Stimulated activated CD8-positive, alpha-beta memory T cell treated with anti-CD3 and anti-CD28 coated beads, Interleukin-7, amount 100 ng/mL, for 4 hours (primary cell): ENCODE results near the gene PCDH9.
"Not testable (repeated sequence)": the region's sequence is repeated elsewhere in the genome, so short reads cannot be mapped to it uniquely, and the experiment has no call there.

Experiments used
- DNase-seq, 2 donors: peaks; one replicate each; pipeline ENCODE4 v3.0.0-alpha.2; 2020; ENCODE audit warnings: low read depth in 2 of 2

PCDH9 gene

DNA sequence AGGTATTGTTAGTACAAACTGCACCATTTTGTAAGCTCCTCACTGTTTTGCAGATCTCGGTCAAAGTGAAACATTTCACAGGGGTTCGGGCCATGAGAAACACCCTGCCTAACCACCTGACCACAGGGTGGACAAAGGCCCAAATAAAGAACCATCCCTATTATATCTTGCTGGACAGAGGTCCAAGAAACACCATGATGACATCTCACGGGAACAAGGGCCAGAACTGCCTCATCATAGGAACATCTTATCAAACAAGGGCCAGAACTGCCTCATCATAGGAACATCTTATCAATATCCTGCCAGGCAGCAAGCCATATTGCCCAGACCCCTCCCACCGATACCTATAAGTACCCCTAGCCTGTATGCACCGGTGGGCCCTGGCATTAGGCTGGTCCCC, 99.7 kb downstream of the PCDH9 start:
- DNase-seq = no peak

DNA sequence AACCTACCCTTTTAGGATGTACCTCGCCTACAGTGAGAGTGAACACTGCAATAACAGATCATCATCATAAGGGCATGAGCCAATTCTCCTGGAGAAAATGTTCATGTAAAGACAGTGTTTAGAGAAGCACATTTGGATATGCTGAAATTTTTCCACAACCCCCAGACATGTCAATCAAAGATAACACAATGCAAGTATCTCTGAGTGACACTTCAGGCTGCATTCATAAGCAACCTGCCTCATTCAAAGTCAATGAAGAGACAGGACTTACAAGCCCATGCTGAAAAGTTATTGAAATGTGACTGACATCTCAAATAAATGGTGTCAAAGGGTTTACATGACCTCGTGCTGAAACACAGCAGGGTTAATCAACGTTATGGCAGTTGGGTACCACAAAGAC, 102.0 kb downstream of the PCDH9 start:
- DNase-seq = no peak

DNA sequence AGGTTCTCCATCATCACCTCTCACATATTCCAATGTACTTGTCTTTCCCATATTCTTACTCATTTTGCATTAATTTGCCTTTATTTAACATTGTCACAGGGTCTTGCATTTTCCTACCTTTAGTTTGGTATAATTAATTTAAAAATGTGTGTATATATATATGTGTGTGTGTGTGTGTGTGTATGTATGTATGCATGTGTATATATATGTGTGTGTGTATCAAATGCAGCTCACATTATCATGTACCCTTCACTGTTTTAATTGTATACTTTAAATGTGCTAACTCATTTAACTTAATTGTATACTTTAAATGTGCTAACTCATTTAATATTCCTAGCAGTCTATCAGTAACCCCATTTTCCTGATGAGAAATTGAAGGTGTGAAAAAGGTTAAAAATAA, 104.5 kb downstream of the PCDH9 start:
- no peak for DNase-seq

DNA sequence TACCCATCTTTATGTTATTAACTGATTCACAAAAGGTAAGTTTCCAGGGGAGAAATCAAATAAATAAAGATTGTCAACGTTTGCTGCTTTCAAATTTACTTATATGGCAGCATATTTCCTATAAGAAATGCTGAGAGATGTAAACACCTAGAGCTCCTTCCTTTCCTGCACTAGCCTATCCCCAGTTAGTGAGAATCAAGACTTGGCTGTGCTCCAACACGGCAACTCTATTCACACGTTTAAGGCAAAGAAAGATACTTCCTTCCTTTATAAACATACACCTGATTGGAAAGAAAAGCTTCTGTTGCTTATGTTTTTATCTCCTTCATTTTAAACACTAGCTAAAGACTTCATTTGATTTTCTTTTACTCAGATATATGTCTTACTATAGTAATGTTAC, 107.0 kb downstream of the PCDH9 start:
- no peak for DNase-seq

DNA sequence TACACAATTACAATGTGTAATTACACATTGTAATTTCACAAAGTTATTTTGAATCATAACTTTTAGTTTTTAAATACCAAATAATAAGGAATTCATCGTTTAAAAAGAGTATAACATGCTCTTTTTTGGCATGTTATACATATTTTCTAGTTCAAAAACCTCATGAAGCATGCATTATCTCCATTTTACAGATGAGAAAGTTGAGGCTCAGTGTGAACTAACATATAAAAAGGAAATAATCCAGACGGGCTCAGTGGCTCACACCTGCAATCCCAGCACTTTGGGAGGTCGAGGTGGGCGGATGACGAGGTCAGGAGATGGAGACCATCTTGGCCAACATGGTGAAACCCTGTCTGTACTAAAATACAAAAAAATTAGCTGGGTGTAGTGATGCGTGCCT, 107.9 kb downstream of the PCDH9 start:
- no peak for DNase-seq

DNA sequence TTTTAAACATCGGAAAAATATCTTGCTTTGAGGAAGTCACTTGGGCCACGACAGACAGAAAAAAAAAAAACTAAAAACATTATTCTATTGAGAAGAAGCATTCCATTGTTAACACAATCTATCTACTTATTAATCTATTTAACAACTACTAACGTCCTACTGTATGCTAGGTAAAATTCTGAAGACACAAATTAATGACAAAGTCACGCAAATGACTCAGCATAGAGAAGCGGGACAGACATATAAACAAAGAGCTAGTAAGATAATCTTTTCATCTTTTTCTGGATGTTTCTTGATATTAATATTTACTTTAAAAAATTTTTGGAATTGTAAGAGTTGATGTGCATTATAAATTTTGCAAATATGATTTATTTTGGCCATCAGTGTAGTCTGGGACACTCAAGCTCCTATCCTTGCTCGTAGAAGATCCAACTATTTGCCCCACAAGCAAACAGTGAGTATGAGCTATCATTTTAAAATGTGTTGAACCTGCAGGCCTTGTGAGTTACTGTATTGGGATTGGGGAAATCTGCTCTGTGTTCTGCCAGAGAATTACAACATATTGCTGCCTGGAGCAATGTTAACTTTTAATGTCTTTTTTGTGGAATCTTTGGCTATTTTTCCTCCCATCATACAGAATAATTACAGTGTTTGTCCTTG, 109.1 kb downstream of the PCDH9 start:
- DNase-seq = no peak

DNA sequence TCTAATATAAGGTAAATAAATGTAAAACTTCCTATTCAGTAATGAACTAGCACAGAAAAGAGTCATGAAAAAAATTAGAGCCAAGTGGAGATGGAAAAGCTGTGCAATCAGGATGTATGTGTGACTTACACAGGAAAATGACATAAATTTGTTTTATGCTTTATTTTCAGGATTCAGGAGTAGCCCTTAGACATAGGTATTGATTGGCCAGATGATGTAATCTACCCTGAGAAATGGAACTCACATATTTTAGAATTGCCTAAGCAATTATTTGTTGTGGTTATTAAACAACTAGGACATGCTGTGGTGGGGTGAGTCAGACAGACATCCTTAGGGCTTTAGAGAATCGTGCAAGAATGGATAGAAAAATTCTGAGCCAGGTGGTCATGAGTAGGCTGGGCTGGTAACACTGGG, 110.6 kb downstream of the PCDH9 start:
- DNase-seq = no peak

DNA sequence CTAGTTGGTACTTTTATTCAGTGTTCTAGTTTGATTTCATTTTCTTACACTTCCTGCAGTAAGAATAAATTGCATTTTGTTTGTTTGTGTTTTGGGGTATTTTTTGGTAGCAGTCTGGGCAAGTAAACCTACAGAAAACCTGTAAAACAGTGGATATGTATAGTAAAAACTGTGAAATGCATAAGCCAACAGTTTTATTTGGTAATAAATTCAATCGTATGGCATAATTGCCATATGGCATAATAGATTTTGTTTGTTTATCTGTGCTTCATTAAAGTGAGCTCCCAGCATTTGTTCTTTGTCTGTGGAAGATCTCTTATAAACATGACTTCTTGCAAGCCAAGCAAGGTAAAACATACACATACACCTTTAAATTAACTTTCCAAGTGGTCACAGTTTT, 111.9 kb downstream of the PCDH9 start:
- DNase-seq = no peak

DNA sequence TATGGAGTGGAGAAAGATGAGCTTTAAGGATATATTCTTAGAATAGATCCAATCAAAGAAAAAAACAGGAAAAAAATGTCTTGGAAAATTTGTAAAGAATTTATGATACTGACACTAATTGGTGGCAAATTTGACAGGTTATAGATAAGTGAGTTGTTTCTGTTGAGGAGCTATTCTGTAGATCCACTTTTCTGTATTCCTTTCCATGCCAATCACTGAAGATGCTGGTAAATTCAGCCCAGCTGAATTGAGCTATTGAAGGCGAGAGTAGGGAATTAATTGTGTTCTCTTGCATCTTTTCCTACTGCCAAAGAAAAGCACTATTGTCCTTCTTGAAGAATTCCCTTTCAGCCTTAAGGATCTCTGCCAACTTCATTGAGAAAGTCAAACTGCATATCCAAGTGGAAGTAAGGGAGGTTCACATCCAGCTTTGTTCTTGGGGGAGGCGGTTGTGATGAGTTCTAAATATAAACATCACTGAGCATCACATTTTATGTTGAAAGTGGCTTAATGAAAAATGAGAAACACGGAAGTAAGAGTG, 113.1 kb downstream of the PCDH9 start:
- DNase-seq = no peak

DNA sequence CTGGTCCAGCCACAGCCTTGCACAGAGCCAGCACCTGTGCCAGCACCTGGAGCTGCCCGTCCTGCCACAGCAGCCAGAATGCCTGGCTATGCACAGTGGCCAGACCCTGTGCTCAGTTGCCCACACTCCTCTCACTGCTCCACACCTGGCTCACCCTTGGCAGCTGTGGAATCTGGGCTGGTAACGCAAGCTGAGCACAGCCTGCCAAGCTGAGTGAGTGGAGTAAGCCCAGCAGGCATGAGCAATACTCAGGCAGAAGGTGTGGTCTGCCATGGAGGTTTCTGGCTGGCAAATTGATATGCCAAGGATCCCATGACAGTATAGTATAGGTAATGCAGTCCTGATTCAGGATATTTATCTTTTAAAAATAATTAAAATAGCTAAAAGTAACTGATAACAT, 122.2 kb downstream of the PCDH9 start:
- no peak for DNase-seq

DNA sequence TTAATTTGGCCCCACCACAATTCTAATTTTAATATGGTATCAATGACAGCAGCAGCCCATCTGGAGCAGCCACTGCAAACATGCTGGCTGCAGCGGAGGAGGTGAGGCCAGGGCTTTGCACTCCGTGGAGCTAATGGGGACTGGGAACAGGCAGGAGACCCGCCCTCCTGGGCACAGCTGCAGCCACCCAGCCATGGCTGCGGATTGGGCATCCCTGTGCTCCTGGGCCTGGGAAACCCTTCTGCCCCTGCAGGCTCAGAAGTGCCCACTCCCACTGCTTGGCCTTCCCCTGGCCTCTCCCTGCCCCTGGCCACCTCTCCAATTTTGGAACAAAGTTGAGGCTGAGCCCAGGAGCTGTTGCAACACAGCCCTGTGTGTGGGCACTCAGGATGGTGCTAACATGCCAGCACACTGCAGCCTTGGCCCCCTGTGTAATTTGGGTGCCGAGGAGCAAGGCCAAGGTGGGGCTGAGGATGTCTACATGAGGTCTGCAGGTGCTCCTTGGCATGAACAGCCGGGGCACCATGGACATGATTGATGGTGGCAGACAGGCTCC, 123.6 kb downstream of the PCDH9 start:
- DNase-seq = no peak

DNA sequence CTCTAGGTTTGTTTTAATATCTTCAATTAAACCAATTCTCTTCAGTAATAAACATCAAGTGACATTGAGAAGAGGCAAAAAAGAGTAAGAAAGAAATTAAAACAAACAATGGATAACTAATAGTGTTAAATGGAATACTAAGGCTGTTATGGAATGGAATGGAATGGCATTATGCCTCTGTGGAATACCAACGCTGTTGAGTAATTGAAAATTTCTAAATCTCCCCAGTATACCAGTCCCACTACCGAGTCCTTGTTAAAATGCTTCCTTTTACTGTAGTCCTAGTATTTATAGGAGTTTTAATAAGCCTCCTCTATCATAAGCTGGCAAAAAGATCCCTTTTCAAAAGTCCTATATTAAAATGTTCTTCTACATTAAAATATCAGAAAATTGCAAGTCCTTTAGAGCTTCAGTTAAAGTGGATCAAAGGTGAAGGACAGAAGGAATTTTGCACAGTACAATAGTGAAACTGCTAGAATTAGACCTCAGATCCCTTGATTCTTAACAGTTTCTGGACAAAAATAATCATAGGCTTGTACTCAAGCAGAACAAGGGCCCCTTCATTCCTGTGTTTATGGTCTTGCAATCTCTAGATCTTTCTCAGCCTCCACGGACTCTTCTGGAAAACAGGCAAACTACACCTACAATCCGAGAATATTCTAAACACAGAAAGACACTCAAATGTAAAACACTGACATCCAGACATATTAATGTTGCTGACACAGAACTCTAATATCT, 128.2 kb downstream of the PCDH9 start:
- DNase-seq = no peak

DNA sequence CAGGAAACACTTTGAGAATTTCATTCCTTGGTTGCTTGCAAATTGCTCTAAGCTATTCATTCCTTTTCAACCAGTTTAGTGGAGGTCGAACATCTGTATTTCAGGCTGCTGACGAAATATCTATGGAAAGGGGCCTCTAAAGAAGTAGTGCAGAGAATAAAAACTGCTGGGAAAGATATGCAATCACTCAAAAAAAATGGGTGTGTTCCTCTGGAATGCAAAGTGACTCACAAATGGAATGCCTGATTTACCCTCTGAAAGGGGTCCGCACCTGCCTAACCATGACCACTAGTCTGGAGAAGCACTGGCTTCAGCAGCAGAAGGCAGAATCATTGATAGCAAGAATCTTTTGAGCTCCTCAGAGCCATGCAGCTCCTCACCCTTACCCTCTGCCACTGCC, 129.4 kb downstream of the PCDH9 start:
- no peak for DNase-seq

DNA sequence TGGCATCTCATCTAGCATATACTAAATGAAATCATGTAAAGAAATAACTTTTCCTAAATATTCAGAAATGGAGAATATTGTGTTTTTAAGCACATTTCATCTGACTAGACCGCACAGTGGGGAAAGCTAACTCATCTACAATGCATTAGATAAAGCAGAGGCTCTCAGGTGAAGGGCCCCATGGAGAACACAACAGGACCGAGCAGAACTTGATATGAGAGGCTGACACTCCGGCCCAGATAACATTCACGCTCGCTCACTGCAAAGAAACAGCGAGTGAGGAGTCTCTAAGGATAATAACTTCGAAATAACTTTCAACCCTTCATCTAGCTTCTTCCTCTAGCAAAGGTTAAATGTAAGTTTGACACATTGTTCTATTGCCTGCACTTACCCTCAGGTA, 130.6 kb downstream of the PCDH9 start:
- DNase-seq = no peak

DNA sequence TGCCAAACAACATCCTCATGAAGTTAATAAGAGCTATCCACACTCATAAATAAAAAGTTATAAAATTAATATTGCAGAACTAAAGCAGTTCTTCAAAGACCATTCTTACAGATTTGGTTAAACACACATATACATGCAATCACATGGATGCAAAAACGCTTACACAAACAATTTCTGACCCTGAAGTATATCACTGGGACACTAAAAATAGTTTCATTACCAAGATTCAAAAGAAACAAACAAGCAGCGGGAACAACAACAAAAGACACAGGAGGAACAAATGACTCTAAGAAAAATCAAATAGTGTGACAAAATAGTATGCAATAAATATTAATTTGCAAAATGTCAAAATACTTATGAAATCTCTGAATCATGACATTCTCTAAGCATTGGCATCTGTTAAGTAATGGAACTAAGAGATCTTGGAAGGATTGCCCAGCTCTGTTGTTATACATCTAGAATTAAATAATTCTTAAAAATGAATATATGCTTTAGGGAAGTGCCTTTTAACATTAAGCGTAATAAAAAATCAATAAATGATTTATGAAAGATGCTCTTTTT, 132.2 kb downstream of the PCDH9 start:
- no peak for DNase-seq

DNA sequence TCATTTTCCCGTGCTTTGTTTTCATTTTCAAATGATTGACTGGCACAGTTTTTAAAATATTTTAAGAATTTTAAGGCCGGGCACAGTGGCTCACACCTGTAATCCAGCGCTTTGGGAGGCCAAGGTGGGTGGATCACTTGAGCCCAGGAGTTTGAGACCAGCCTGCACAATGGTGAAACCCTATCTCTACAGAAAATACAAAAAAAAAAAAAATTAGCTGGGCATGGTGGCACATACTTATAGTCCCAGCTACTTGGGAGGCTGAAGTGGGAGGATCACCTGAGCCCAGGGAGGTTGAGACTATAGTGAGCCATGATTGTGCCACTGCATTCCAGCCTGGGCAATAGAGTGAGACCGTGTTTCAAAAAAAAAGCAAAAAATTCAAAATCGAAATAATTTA, 133.2 kb downstream of the PCDH9 start:
- DNase-seq = not testable (repeated sequence)

DNA sequence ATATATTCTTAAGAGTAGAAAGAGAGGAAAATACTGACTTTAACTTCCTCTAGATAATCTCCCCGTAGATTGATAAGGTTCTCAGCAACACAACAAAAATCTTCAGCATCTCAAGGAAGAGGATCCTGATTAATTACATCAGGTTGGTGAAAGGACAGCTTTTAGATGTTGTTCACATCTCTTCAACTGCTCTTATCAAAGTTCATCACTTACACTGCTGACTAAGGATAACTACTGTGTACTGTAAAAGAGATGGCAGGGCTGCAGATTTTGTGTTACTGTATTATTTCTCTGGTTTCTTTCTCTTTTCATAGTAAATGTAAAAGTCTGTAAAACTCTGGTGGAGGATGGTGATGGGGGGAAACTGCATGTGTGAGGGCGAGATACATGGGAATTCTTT, 133.7 kb downstream of the PCDH9 start:
- DNase-seq = no peak

DNA sequence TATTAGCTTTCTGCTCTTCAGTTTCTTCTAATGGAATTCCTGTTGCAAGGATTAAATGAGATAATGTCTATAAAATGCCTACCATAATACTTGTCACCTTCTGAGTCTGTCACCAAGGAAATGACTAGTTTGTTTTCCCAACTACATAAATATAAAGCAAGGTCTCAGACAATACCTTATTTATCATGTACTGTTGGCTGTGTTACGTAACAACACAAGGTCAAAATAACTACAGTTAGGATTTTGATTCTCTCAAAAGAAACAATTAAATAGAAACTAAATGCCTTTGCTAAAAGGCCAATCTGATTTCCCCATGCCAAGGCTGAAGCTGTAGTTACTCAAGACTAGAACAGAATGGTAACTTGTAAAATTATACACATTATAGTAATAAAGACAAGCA, 134.5 kb downstream of the PCDH9 start:
- DNase-seq = no peak

DNA sequence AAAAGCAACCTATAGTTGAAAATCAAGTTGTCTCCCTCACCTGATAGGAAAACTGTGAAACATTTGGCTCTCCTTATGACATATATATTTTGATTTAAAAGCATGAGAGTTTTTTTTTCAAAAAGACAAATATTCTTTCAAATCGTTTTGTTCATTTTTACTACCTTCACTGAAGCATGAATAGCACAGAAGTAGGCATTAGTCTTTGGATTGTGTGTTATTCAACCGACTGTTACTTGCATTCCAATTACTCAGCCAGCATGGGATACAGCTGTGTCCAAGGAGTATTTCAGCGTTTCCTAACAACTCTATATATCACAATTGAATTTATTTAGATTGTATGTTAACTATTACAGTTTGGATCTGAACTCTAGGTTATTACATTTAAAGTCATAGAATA, 135.2 kb downstream of the PCDH9 start:
- DNase-seq = no peak

DNA sequence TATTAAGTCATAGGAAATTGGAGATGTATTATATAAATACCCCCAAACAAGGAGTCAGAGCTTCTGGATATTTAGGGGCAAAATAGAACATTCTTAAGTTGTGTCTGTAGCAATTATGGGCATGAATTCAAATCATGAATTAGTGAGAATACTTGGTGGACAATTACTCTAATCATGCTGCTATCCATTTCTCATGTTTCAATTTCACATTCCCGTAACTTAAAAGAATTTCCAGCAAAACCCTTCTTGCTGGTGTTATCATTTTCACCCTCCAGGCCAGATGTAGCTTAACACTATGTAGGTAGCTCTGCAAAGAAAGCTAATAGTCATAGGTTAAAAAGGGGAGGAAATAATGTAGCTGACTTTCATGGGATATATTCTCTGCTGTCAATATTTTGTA, 136.1 kb downstream of the PCDH9 start:
- DNase-seq = no peak

DNA sequence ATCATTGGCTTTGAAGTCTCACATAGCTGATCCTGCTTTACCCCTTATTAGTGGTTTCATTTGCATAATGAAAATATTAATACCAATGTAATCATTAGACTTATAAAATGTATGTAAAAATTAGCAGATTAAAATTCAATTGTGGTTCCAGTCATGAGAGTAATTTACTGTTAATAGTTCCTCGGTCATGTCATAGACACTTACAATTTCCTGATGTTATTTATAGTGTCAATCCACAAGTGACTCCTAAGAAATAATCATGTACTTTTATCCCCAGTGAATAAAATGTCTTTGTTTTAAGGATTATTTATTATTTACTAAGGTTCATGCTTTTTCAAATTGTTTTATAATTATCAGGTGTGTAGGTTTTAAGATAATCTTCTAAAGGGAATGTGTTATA, 138.5 kb downstream of the PCDH9 start:
- DNase-seq = no peak

DNA sequence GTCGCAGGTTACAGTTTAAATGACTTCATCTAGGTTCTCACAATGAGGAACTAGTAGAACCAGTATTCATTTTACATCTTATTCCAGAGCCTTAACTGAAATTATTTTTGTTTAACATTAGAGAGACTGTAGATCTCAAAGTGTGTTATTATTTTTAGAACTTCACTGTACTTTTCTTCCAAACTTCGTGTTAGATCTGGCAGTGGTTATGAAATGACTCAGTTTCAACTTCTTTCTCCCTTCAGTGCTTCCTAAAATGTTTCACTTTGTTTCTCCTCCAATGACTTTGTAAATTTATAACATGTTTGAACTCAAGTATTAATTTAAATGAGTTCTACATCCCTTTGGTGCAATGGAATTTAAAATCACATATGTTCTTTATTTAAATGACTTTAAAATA, 139.3 kb downstream of the PCDH9 start:
- no peak for DNase-seq

DNA sequence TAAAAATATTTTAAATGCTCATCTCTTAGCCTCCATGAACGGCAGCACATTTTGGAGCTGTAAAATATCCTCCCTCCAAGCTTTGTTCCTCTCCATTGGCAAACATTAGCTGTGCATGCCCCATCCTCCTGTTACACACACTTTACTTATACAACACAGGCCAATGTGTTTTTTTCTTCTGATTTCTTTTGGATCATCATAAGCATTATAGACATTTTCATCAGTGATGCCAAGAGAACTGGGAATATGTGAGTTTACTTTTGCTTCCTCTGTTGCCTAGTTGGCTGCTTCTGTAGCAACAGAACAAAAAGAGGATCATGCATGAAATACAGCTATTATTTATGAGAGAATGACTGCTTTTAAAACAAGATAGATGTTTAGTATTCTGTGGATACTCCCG, 142.6 kb downstream of the PCDH9 start:
- no peak for DNase-seq
